Daoy (cell line): Measurements from ENCODE around the gene RALGAPA2. TPM values are rescaled to one million over a fixed set of nuclear protein-coding genes. Genes with fewer than 3 reads are reported as not detected.
A peak's percentile ranks its signal among the peaks of the same experiment; 100 is the strongest.

Source experiments
- DNase-seq: peaks from one replicate; pipeline ENCODE4 v3.0.0-alpha.2; 2015; ENCODE audit warnings: low read depth
- total RNA-seq: library from RNA; depleted of rRNA; stranded (reverse); fragments of >200 nt; shearing (Covaris generic); gene quantifications from 2 replicates; pipeline ENCODE4 v1.2.3, GENCODE V29; 2014

The RALGAPA2 gene
- total RNA-seq, 1 experiment from 2014 or later, result 5.9 TPM

- DNase-seq, result no peak
Measured at GRCh38 chr20:20436689-20437088, 275.8 kb downstream of the RALGAPA2 start.

- no peak for DNase-seq
Measured at GRCh38 chr20:20435453-20435852, 277.0 kb downstream of the RALGAPA2 start.

GRCh38 chr20:20432618-20433286 lies 279.7 kb downstream of the RALGAPA2 start:
- DNase-seq, result no peak

- no peak for DNase-seq
Measured at GRCh38 chr20:20430066-20430465, 282.4 kb downstream of the RALGAPA2 start.

GRCh38 chr20:20428067-20428466 lies 284.4 kb downstream of the RALGAPA2 start:
- DNase-seq, result no peak

- no peak for DNase-seq
Measured at GRCh38 chr20:20427227-20427864, 285.1 kb downstream of the RALGAPA2 start.

- no peak for DNase-seq
Measured at GRCh38 chr20:20426655-20426907, 285.9 kb downstream of the RALGAPA2 start.

- DNase-seq, result no peak
Measured at GRCh38 chr20:20425823-20426654, 286.4 kb downstream of the RALGAPA2 start.

- no peak for DNase-seq
Measured at GRCh38 chr20:20423117-20423516, 289.3 kb downstream of the RALGAPA2 start.

- no peak for DNase-seq
Measured at GRCh38 chr20:20417876-20418676, 294.4 kb downstream of the RALGAPA2 start.

GRCh38 chr20:20415321-20415720 lies 297.1 kb downstream of the RALGAPA2 start:
- DNase-seq, result no peak

- no peak for DNase-seq
Measured at GRCh38 chr20:20414640-20415220, 297.7 kb downstream of the RALGAPA2 start.

GRCh38 chr20:20413810-20414281 lies 298.6 kb downstream of the RALGAPA2 start:
- no peak for DNase-seq

- peak; percentile 33 for DNase-seq
Measured at GRCh38 chr20:20412750-20413149, 299.7 kb downstream of the RALGAPA2 start.

- DNase-seq, result no peak
Measured at GRCh38 chr20:20411836-20412235, 300.6 kb downstream of the RALGAPA2 start.

GRCh38 chr20:20411402-20411801 lies 301.0 kb downstream of the RALGAPA2 start:
- no peak for DNase-seq

- no peak for DNase-seq
Measured at GRCh38 chr20:20410678-20411077, 301.8 kb downstream of the RALGAPA2 start.

- DNase-seq, result no peak
Measured at GRCh38 chr20:20409331-20409730, 303.1 kb downstream of the RALGAPA2 start.

- DNase-seq, result no peak
Measured at GRCh38 chr20:20407891-20408805, 304.3 kb downstream of the RALGAPA2 start.

- no peak for DNase-seq
Measured at GRCh38 chr20:20406306-20406705, 306.1 kb downstream of the RALGAPA2 start.

GRCh38 chr20:20405623-20406022 lies 306.8 kb downstream of the RALGAPA2 start:
- no peak for DNase-seq
